Mucosa of stomach (tissue), 1 donor: ENCODE results near the gene ARHGEF38.

Source experiments
- H3K27me3 ChIP-seq: one replicate; pipeline ENCODE4 v1.7.0; 2013; ENCODE audit warnings: mild to moderate bottlenecking, low read length; ENCODE audit not compliant: control insufficient read depth, insufficient read depth
- H3K36me3 ChIP-seq: one replicate; pipeline ENCODE4 v1.7.0; 2013; ENCODE audit warnings: low read length; ENCODE audit not compliant: control insufficient read depth, insufficient read depth
- H3K4me1 ChIP-seq: one replicate; pipeline ENCODE4 v1.7.0; 2013; ENCODE audit warnings: mild to moderate bottlenecking, low read length; ENCODE audit not compliant: control insufficient read depth, insufficient read depth
- H3K4me3 ChIP-seq: one replicate; pipeline ENCODE4 v1.7.0; 2013; ENCODE audit warnings: low read length
- H3K9ac ChIP-seq: one replicate; pipeline ENCODE4 v1.7.0; 2013; ENCODE audit warnings: mild to moderate bottlenecking, low read length, moderate library complexity
- H3K9me3 ChIP-seq: one replicate; pipeline ENCODE4 v1.7.0; 2013; ENCODE audit warnings: mild to moderate bottlenecking, low read length, moderate library complexity; ENCODE audit not compliant: control insufficient read depth
- donor health status: Pancreatic carcinoma.

Gene ARHGEF38

GRCh38 chr4:105568584-105568983 lies 16.2 kb downstream of the ARHGEF38 start:
- peaks cover 3% of the 10 kb centered on the region for H3K4me1 ChIP-seq
- no peak overlapping the region for H3K4me3 ChIP-seq

GRCh38 chr4:105569057-105569865 lies 16.8 kb downstream of the ARHGEF38 start:
- Histone ChIP-seq H3K4me1 (peaks cover 3% of the 10 kb centered on the region), H3K27me3 (no peaks in the 10 kb centered on the region), H3K36me3 (no peaks in the 10 kb centered on the region), H3K4me3 (no peak overlapping the region), H3K9me3 (no peaks in the 10 kb centered on the region), H3K9ac (no peak overlapping the region)

More at GRCh38 chr4:105568584-105568983, 16.2 kb downstream of the ARHGEF38 start:
- H3K36me3 ChIP-seq: no peaks in the 10 kb centered on the region
- H3K9ac ChIP-seq: no peak overlapping the region
- no peaks in the 10 kb centered on the region for H3K27me3 ChIP-seq
- no peaks in the 10 kb centered on the region for H3K9me3 ChIP-seq

- Histone ChIP-seq H3K27me3 (no peaks in the 10 kb centered on the region), H3K4me3 (no peak overlapping the region), H3K36me3 (no peaks in the 10 kb centered on the region), H3K9ac (no peak overlapping the region), H3K9me3 (no peaks in the 10 kb centered on the region), H3K4me1 (peaks cover 3% of the 10 kb centered on the region)
These were observed 17.4 kb downstream of the ARHGEF38 start for GRCh38 chr4:105569866-105570236.

GRCh38 chr4:105572296-105572695 lies 19.9 kb downstream of the ARHGEF38 start:
- Histone ChIP-seq H3K9me3 (no peaks in the 10 kb centered on the region), H3K4me1 (no peaks in the 10 kb centered on the region), H3K36me3 (no peaks in the 10 kb centered on the region), H3K9ac (no peak overlapping the region), H3K4me3 (no peak overlapping the region), H3K27me3 (no peaks in the 10 kb centered on the region)

GRCh38 chr4:105586638-105587328 lies 34.4 kb downstream of the ARHGEF38 start:
- Histone ChIP-seq H3K4me1 (peaks cover 10% of the 10 kb centered on the region), H3K9me3 (no peaks in the 10 kb centered on the region), H3K9ac (no peak overlapping the region), H3K4me3 (no peak overlapping the region), H3K27me3 (no peaks in the 10 kb centered on the region), H3K36me3 (no peaks in the 10 kb centered on the region)

GRCh38 chr4:105587841-105588240 lies 35.4 kb downstream of the ARHGEF38 start:
- H3K27me3 ChIP-seq: no peaks in the 10 kb centered on the region
- no peak overlapping the region for H3K9ac ChIP-seq
- no peaks in the 10 kb centered on the region for H3K36me3 ChIP-seq
- H3K4me1 ChIP-seq: peaks cover 10% of the 10 kb centered on the region
- H3K9me3 ChIP-seq: no peaks in the 10 kb centered on the region
- H3K4me3 ChIP-seq: no peak overlapping the region

GRCh38 chr4:105588252-105588651 lies 35.8 kb downstream of the ARHGEF38 start:
- Histone ChIP-seq H3K4me3 (no peak overlapping the region), H3K9ac (no peak overlapping the region), H3K36me3 (no peaks in the 10 kb centered on the region), H3K4me1 (peaks cover 10% of the 10 kb centered on the region), H3K9me3 (no peaks in the 10 kb centered on the region), H3K27me3 (no peaks in the 10 kb centered on the region)

- Histone ChIP-seq H3K4me3 (no peak overlapping the region), H3K9ac (no peak overlapping the region)
These were observed 39.2 kb downstream of the ARHGEF38 start for GRCh38 chr4:105591573-105591972.

GRCh38 chr4:105594099-105595010 lies 41.9 kb downstream of the ARHGEF38 start:
- Histone ChIP-seq H3K9ac (no peak overlapping the region), H3K4me1 (peaks cover 11% of the 10 kb centered on the region), H3K27me3 (no peaks in the 10 kb centered on the region), H3K4me3 (no peak overlapping the region), H3K36me3 (no peaks in the 10 kb centered on the region), H3K9me3 (no peaks in the 10 kb centered on the region)

More at GRCh38 chr4:105591573-105591972, 39.2 kb downstream of the ARHGEF38 start:
- H3K4me1 ChIP-seq: peaks cover 13% of the 10 kb centered on the region
- no peaks in the 10 kb centered on the region for H3K36me3 ChIP-seq
- H3K9me3 ChIP-seq: no peaks in the 10 kb centered on the region
- H3K27me3 ChIP-seq: no peaks in the 10 kb centered on the region

GRCh38 chr4:105596684-105597083 lies 44.3 kb downstream of the ARHGEF38 start:
- H3K27me3 ChIP-seq: no peaks in the 10 kb centered on the region
- peaks cover 19% of the 10 kb centered on the region for H3K4me1 ChIP-seq
- no peaks in the 10 kb centered on the region for H3K9me3 ChIP-seq
- no peaks in the 10 kb centered on the region for H3K36me3 ChIP-seq
- no peak overlapping the region for H3K9ac ChIP-seq
- H3K4me3 ChIP-seq: no peak overlapping the region

- Histone ChIP-seq H3K27me3 (no peaks in the 10 kb centered on the region), H3K36me3 (no peaks in the 10 kb centered on the region), H3K9ac (no peak overlapping the region), H3K4me1 (peaks cover 19% of the 10 kb centered on the region), H3K4me3 (no peak overlapping the region), H3K9me3 (no peaks in the 10 kb centered on the region)
These were observed 45.6 kb downstream of the ARHGEF38 start for GRCh38 chr4:105598052-105598451.
